HepG2 (cell line): Measurements from ENCODE around the gene RBCK1. TPM values are rescaled to one million over a fixed set of nuclear protein-coding genes. Genes with fewer than 3 reads are reported as not detected.
A peak's percentile ranks its signal among the peaks of the same experiment; 100 is the strongest.

Experiments
- ARNT ChIP-seq: fragments of 450-650 bp; IDR thresholded peaks from 2 replicates; pipeline ENCODE4 v1.6.1; 2017
- DPF2 ChIP-seq: sonication (generic); formaldehyde crosslinking; IDR thresholded peaks from 2 replicates; pipeline ENCODE4 v1.4.0; 2020; ENCODE audit warnings: mild to moderate bottlenecking, low read depth, missing genetic modification reagents, borderline replicate concordance
- EZH2 ChIP-seq: conservative IDR thresholded peaks from 2 replicates; pipeline ENCODE4 v1.6.1; 2012; ENCODE audit warnings: mild to moderate bottlenecking, low read depth, low read length, moderate library complexity
- FOXP1 ChIP-seq, 2 experiments: fragments of 450-650 bp in 1 of 2; IDR thresholded peaks; 2 replicates each; pipeline ENCODE4 v1.6.1; 2017 to 2018; ENCODE audit warnings: antibody characterized with exemption in 1 of 2
- JUND ChIP-seq: sonication (generic); formaldehyde crosslinking; IDR thresholded peaks from 2 replicates; pipeline ENCODE4 v1.8.0; 2022; ENCODE audit warnings: mild to moderate bottlenecking, missing genetic modification reagents
- MXI1 ChIP-seq: IDR thresholded peaks from 3 replicates; pipeline ENCODE4 v1.6.1; 2012; ENCODE audit warnings: low read depth, low read length, inconsistent platforms, borderline replicate concordance
- NFIC ChIP-seq: IDR thresholded peaks from 2 replicates; pipeline ENCODE4 v1.6.1; 2012; ENCODE audit warnings: mild to moderate bottlenecking, low read length, inconsistent platforms
- NFKB2 ChIP-seq: sonication (generic); formaldehyde crosslinking; IDR thresholded peaks from 2 replicates; pipeline ENCODE4 v1.4.0; 2020; ENCODE audit warnings: missing genetic modification reagents, borderline replicate concordance
- NKX3-1 ChIP-seq: sonication (generic); formaldehyde crosslinking; IDR thresholded peaks from 2 replicates; pipeline ENCODE4 v1.5.0; 2020; ENCODE audit warnings: missing genetic modification reagents
- SAP130 ChIP-seq: IDR thresholded peaks from 2 replicates; pipeline ENCODE4 v1.6.1; 2016; ENCODE audit warnings: low read depth
- SIN3A ChIP-seq: IDR thresholded peaks from 2 replicates; pipeline ENCODE4 v1.6.1; 2011; ENCODE audit warnings: low read depth, mild to moderate bottlenecking, control low read depth, low read length, borderline replicate concordance
- SRSF4 ChIP-seq: fragments of 200-400 bp; formaldehyde crosslinking; IDR thresholded peaks from one replicate; pipeline ENCODE4 v1.6.1; 2018; ENCODE audit warnings: mild to moderate bottlenecking, low read depth, low read length, moderate library complexity; ENCODE audit not compliant: poor library complexity, severe bottlenecking
- TCF7L2 ChIP-seq: IDR thresholded peaks from 2 replicates; pipeline ENCODE4 v1.6.1; 2011; ENCODE audit warnings: mild to moderate bottlenecking, low read depth, low read length, moderate library complexity
- ZBTB7B ChIP-seq: sonication (generic); formaldehyde crosslinking; IDR thresholded peaks from 2 replicates; pipeline ENCODE4 v1.4.0; 2020; ENCODE audit warnings: missing genetic modification reagents
- ZNF136 ChIP-seq: sonication (generic); formaldehyde crosslinking; IDR thresholded peaks from 2 replicates; pipeline ENCODE4 v1.8.1; 2022; ENCODE audit warnings: low read depth, mild to moderate bottlenecking, moderate library complexity, missing genetic modification reagents
- ZNF232 ChIP-seq: sonication (generic); formaldehyde crosslinking; IDR thresholded peaks from 2 replicates; pipeline ENCODE4 v1.4.0; 2020; ENCODE audit warnings: missing genetic modification reagents, borderline replicate concordance
- ZNF251 ChIP-seq: sonication (generic); formaldehyde crosslinking; IDR thresholded peaks from 2 replicates; pipeline ENCODE4 v1.9.0; 2021; ENCODE audit warnings: mild to moderate bottlenecking, missing genetic modification reagents
- polyA plus RNA-seq, 8 experiments: library from polyadenylated mRNA; depleted of rRNA in 3 of 8; stranded (reverse) in 7 of 8; unstranded in 1 of 8; fragments of >200 nt; fragmentation: Illumina TruSeq in 4 of 8; extraction: Trizol in 4 of 8; gene quantifications; 2 replicates each; pipeline versions ENCODE4 v1.2.1 to v1.2.3, GENCODE V29; 2011 to 2016; ENCODE audit warnings: low read depth in 4 of 8, missing spikeins in 1 of 8, mixed read lengths in 1 of 8; ENCODE audit not compliant: insufficient read depth in 1 of 8
- total RNA-seq, 5 experiments: library from RNA; depleted of rRNA; stranded (reverse); fragments of >200 nt; fragmentation: Illumina TruSeq; extraction: Trizol; gene quantifications; 2 replicates each; pipeline ENCODE4 v1.2.3, GENCODE V29; 2016; ENCODE audit warnings: low read depth in 1 of 5
- TF ChIP-seq, protein P1 (sequence below): sonication (generic); formaldehyde crosslinking; IDR thresholded peaks from 2 replicates; pipeline ENCODE4 v1.8.0; 2022; ENCODE audit warnings: mild to moderate bottlenecking, missing genetic modification reagents, borderline replicate concordance
- TF ChIP-seq, protein P2 (sequence below): sonication (generic); formaldehyde crosslinking; IDR thresholded peaks from 2 replicates; pipeline ENCODE4 v1.4.0; 2020; ENCODE audit warnings: mild to moderate bottlenecking, missing genetic modification reagents, borderline replicate concordance
- TF ChIP-seq, protein P3 (sequence below): sonication (generic); formaldehyde crosslinking; IDR thresholded peaks from 2 replicates; pipeline ENCODE4 v1.9.0; 2021; ENCODE audit warnings: missing genetic modification reagents, mild to moderate bottlenecking, borderline replicate concordance
- TF ChIP-seq, protein P4 (sequence below): IDR thresholded peaks from 2 replicates; pipeline ENCODE4 v1.6.1; 2016; ENCODE audit warnings: mild to moderate bottlenecking, missing biosample characterization, missing genetic modification reagents

The RBCK1 gene
- total and polyA plus RNA-seq, 2 of the 13 experiments (the other 11 are each of a cell fraction or from before 2014, with no cell fraction given), result 149 to 215 TPM

GRCh38 chr20:401682-402495, 6.2 kb upstream of the RBCK1 start (continued):
- TF ChIP-seq, protein P1, sequence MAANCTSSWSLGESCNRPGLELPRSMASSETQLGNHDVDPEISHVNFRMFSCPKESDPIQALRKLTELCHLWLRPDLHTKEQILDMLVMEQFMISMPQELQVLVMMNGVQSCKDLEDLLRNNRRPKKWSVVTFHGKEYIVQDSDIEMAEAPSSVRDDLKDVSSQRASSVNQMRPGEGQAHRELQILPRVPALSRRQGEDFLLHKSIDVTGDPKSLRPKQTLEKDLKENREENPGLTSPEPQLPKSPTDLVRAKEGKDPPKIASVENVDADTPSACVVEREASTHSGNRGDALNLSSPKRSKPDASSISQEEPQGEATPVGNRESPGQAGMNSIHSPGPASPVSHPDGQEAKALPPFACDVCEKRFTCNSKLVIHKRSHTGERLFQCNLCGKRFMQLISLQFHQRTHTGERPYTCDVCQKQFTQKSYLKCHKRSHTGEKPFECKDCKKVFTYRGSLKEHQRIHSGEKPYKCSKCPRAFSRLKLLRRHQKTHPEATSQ (CRISPR knock-in tag), result peak; percentile 60; the same call in 1 of the 2 replicates
- peak; percentile 97 for TF ChIP-seq JUND (CRISPR knock-in tag)
- no peak for TF ChIP-seq NFKB2 (CRISPR knock-in tag)
- TF ChIP-seq ZNF251 (CRISPR knock-in tag), result no peak
- TF ChIP-seq ZNF232, result no peak
- peak; percentile 80; the same call in 1 of the 2 replicates for TF ChIP-seq DPF2 (CRISPR knock-in tag)
- TF ChIP-seq SRSF4, result no peak
- no peak for TF ChIP-seq TCF7L2
- TF ChIP-seq SIN3A, result 0 out of 2 replicates have a peak, but pooled peaks have one; percentile 35
- no peak; the same call in 1 of the 2 replicates for TF ChIP-seq ZNF136
- peak; percentile 48; the same call in 1 of the 2 replicates for TF ChIP-seq NFIC
- TF ChIP-seq ARNT, result no peak
- TF ChIP-seq, protein P2, sequence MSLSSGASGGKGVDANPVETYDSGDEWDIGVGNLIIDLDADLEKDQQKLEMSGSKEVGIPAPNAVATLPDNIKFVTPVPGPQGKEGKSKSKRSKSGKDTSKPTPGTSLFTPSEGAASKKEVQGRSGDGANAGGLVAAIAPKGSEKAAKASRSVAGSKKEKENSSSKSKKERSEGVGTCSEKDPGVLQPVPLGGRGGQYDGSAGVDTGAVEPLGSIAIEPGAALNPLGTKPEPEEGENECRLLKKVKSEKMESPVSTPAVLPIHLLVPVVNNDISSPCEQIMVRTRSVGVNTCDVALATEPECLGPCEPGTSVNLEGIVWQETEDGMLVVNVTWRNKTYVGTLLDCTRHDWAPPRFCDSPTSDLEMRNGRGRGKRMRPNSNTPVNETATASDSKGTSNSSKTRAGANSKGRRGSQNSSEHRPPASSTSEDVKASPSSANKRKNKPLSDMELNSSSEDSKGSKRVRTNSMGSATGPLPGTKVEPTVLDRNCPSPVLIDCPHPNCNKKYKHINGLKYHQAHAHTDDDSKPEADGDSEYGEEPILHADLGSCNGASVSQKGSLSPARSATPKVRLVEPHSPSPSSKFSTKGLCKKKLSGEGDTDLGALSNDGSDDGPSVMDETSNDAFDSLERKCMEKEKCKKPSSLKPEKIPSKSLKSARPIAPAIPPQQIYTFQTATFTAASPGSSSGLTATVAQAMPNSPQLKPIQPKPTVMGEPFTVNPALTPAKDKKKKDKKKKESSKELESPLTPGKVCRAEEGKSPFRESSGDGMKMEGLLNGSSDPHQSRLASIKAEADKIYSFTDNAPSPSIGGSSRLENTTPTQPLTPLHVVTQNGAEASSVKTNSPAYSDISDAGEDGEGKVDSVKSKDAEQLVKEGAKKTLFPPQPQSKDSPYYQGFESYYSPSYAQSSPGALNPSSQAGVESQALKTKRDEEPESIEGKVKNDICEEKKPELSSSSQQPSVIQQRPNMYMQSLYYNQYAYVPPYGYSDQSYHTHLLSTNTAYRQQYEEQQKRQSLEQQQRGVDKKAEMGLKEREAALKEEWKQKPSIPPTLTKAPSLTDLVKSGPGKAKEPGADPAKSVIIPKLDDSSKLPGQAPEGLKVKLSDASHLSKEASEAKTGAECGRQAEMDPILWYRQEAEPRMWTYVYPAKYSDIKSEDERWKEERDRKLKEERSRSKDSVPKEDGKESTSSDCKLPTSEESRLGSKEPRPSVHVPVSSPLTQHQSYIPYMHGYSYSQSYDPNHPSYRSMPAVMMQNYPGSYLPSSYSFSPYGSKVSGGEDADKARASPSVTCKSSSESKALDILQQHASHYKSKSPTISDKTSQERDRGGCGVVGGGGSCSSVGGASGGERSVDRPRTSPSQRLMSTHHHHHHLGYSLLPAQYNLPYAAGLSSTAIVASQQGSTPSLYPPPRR (CRISPR knock-in tag), result no peak
- TF ChIP-seq, protein P3, sequence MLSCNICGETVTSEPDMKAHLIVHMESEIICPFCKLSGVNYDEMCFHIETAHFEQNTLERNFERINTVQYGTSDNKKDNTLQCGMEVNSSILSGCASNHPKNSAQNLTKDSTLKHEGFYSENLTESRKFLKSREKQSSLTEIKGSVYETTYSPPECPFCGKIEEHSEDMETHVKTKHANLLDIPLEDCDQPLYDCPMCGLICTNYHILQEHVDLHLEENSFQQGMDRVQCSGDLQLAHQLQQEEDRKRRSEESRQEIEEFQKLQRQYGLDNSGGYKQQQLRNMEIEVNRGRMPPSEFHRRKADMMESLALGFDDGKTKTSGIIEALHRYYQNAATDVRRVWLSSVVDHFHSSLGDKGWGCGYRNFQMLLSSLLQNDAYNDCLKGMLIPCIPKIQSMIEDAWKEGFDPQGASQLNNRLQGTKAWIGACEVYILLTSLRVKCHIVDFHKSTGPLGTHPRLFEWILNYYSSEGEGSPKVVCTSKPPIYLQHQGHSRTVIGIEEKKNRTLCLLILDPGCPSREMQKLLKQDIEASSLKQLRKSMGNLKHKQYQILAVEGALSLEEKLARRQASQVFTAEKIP (CRISPR knock-in tag), result no peak
- TF ChIP-seq ZBTB7B, result 0 out of 2 replicates have a peak, but pooled peaks have one; percentile 33
- TF ChIP-seq MXI1, result peak; percentile 80; the same call in 1 of the 3 replicates
- TF ChIP-seq EZH2, result no peak
- peak; percentile 40 for TF ChIP-seq FOXP1 (IDR thresholded peaks at IDR 0.05)
- TF ChIP-seq FOXP1 (CRISPR knock-in tag; IDR thresholded peaks at IDR 0.05), result peak; percentile 47; the same call in 1 of the 2 replicates
- TF ChIP-seq NKX3-1 (CRISPR knock-in tag), result no peak
- TF ChIP-seq, protein P4, sequence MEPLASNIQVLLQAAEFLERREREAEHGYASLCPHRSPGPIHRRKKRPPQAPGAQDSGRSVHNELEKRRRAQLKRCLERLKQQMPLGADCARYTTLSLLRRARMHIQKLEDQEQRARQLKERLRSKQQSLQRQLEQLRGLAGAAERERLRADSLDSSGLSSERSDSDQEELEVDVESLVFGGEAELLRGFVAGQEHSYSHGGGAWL (CRISPR knock-in tag), result no peak
- peak; percentile 91 for TF ChIP-seq SAP130
